GM10847 (cell line): ENCODE data around the gene PRMT7.

ENCODE experiments used
- POLR2A ChIP-seq: IDR thresholded peaks from 2 replicates; pipeline ENCODE4 v1.6.1; 2011; ENCODE audit not compliant: insufficient read length; ENCODE audit errors: extremely low read depth

Gene PRMT7

GRCh38 chr16:68279726-68280558, 30.9 kb upstream of the PRMT7 start:
- TF ChIP-seq POLR2A: no peak

GRCh38 chr16:68281368-68282063, 29.3 kb upstream of the PRMT7 start:
- no peak for TF ChIP-seq POLR2A

GRCh38 chr16:68282064-68282452, 28.8 kb upstream of the PRMT7 start:
- TF ChIP-seq POLR2A: no peak

GRCh38 chr16:68283346-68283745, 27.5 kb upstream of the PRMT7 start:
- TF ChIP-seq POLR2A: no peak

GRCh38 chr16:68283801-68284598, 26.8 kb upstream of the PRMT7 start:
- TF ChIP-seq POLR2A: no peak

- no peak for TF ChIP-seq POLR2A
These were observed 26.0 kb upstream of the PRMT7 start for GRCh38 chr16:68284847-68285246.

- TF ChIP-seq POLR2A: no peak
These were observed 25.1 kb upstream of the PRMT7 start for GRCh38 chr16:68285683-68286082.

GRCh38 chr16:68286153-68287074, 24.4 kb upstream of the PRMT7 start:
- no peak for TF ChIP-seq POLR2A

- no peak for TF ChIP-seq POLR2A
These were observed 23.3 kb upstream of the PRMT7 start for GRCh38 chr16:68287276-68288251.

- no peak for TF ChIP-seq POLR2A
These were observed 22.6 kb upstream of the PRMT7 start for GRCh38 chr16:68288252-68288650.

GRCh38 chr16:68289202-68289601, 21.6 kb upstream of the PRMT7 start:
- no peak for TF ChIP-seq POLR2A

- TF ChIP-seq POLR2A: no peak
These were observed 21.0 kb upstream of the PRMT7 start for GRCh38 chr16:68289621-68290329.

- TF ChIP-seq POLR2A: no peak
These were observed 20.4 kb upstream of the PRMT7 start for GRCh38 chr16:68290450-68290849.
